ENCODE measurements around the gene C11orf97.

GRCh38 chr11:94526645-94527438 lies 14.6 kb downstream of the C11orf97 start:
- TF ChIP-seq, protein P1, sequence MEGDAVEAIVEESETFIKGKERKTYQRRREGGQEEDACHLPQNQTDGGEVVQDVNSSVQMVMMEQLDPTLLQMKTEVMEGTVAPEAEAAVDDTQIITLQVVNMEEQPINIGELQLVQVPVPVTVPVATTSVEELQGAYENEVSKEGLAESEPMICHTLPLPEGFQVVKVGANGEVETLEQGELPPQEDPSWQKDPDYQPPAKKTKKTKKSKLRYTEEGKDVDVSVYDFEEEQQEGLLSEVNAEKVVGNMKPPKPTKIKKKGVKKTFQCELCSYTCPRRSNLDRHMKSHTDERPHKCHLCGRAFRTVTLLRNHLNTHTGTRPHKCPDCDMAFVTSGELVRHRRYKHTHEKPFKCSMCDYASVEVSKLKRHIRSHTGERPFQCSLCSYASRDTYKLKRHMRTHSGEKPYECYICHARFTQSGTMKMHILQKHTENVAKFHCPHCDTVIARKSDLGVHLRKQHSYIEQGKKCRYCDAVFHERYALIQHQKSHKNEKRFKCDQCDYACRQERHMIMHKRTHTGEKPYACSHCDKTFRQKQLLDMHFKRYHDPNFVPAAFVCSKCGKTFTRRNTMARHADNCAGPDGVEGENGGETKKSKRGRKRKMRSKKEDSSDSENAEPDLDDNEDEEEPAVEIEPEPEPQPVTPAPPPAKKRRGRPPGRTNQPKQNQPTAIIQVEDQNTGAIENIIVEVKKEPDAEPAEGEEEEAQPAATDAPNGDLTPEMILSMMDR (IDR thresholded peaks at IDR 0.05), result no peak
- TF ChIP-seq EP300 (IDR thresholded peaks at IDR 0.05) (no peak), POLR2AphosphoS5 (IDR thresholded peaks at IDR 0.05) (no peak), POLR2A (IDR thresholded peaks at IDR 0.05) (no peak)
